ENCODE measurements around the gene RLN1.
"Not testable (repeated sequence)": the region's sequence is repeated elsewhere in the genome, so short reads cannot be mapped to it uniquely, and the experiment has no call there.

The RLN1 gene

GRCh38 chr9:5321058-5321457, 18.6 kb downstream of the RLN1 start:
- no peak for DNase-seq

GRCh38 chr9:5316406-5316805, 23.3 kb downstream of the RLN1 start:
- not testable (repeated sequence) for DNase-seq

GRCh38 chr9:5315187-5315923, 24.3 kb downstream of the RLN1 start:
- DNase-seq: no peak

GRCh38 chr9:5310851-5311250, 28.8 kb downstream of the RLN1 start:
- DNase-seq: no peak

DNA sequence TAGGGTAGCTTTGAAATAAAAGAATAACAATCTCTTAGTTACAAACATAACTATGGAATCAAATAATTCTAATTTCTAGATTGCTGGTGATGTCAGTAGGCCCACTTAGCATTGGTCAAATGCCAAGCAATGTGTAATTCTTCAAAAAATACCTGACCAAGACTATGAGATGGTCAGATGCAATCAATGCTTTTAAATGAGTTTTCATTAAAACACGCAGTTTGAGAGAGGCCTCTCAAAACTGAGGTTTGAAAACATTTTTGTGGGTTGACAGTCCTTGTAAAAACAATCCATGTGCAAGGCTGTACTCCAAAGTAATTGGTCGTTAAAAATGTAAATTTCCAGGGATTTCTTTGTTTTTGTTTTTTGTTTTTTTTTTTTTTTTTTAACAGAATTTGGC, 33.9 kb downstream of the RLN1 start:
- DNase-seq: no peak

GRCh38 chr9:5303840-5304795, 35.6 kb downstream of the RLN1 start, which contains the start of gene RLN2:
Gene RLN2, minus strand, starts transcription at chr9:5304716. Its CDS starts 136 bp downstream, at chr9:5304580.
- DNase-seq: not testable (repeated sequence)

- no peak for DNase-seq
These were observed 38.1 kb downstream of the RLN1 start for GRCh38 chr9:5301544-5301943.

GRCh38 chr9:5292141-5292540, 47.5 kb downstream of the RLN1 start:
- no peak for DNase-seq

GRCh38 chr9:5288591-5288990, 51.1 kb downstream of the RLN1 start:
- no peak for DNase-seq

DNA sequence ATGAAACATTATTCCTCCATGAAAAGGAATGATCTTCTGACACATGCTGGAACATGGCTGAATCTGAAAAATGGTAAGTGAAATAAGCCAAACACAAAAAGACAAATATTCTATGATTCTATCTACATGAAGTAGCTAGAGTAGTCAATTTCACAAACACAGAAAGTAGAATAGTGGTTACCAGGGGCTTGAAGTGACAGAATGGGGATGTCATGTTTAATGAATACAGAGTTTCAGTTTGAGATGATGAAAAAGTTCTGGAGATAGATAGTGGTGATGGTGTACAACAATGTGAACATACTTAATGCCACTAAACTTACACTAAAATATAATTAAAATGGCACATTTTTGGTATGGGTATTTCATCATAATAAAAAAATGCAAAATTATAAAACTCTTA, 53.4 kb downstream of the RLN1 start:
- no peak for DNase-seq

Data from NCI-H1436 (cell line).